H1 (cell line): ENCODE results near the gene NTN1. TPM values are rescaled to one million over a fixed set of nuclear protein-coding genes. Genes with fewer than 3 reads are reported as not detected.

Source experiments
- CTCF ChIA-PET: fragments of 300-600 bp; sonication (Branson Sonifier 250); formaldehyde crosslinking; loops from one replicate; lab custom pipeline; 2021; ENCODE audit not compliant: partially characterized antibody; lab: Charles Lee
- POLR2A ChIA-PET: fragments of 300-600 bp; sonication (Branson Sonifier 250); formaldehyde crosslinking; loops from one replicate; lab custom pipeline; 2021; ENCODE audit warnings: inconsistent platforms; ENCODE audit not compliant: partially characterized antibody; lab: Charles Lee
- DNase-seq, 2 experiments: peaks; one replicate each; pipeline versions ENCODE4 v3.0.0 to v3.0.0-alpha.2; 2010 to 2022; ENCODE audit warnings: low spot score in 2 of 2, low read depth in 1 of 2, mixed read lengths in 1 of 2
- FAIRE-seq: peaks from 2 replicates; lab custom pipeline; 2011; peaks lifted over from hg19 to GRCh38; lab: Jason Lieb, UNC
- H2AFZ ChIP-seq: 2 replicates; pipeline ENCODE4 v1.8.1; 2012; ENCODE audit warnings: low read length, inconsistent platforms
- H2AK5ac ChIP-seq: 2 replicates; pipeline ENCODE4 v1.6.1; 2013; ENCODE audit warnings: low read depth, low read length
- H2BK120ac ChIP-seq: replicated peaks from 2 replicates; pipeline ENCODE3; 2013; ENCODE audit warnings: low read depth, low read length, inconsistent platforms
- H2BK12ac ChIP-seq: 2 replicates; pipeline ENCODE4 v1.6.1; 2013; ENCODE audit warnings: low read depth, low read length
- H2BK15ac ChIP-seq: 2 replicates; pipeline ENCODE4 v1.6.1; 2013; ENCODE audit warnings: low read length
- H2BK20ac ChIP-seq: 2 replicates; pipeline ENCODE4 v1.6.1; 2013; ENCODE audit warnings: low read length
- H2BK5ac ChIP-seq: 2 replicates; pipeline ENCODE4 v1.6.1; 2013; ENCODE audit warnings: low read depth, low read length
- H3K14ac ChIP-seq: 2 replicates; pipeline ENCODE4 v1.6.1; 2013; ENCODE audit warnings: inconsistent platforms; ENCODE audit not compliant: insufficient read length
- H3K18ac ChIP-seq: 2 replicates; pipeline ENCODE4 v1.6.1; 2013; ENCODE audit warnings: low read length; ENCODE audit errors: extremely low read depth
- H3K23ac ChIP-seq: 2 replicates; pipeline ENCODE4 v1.6.1; 2013; ENCODE audit warnings: inconsistent platforms; ENCODE audit not compliant: insufficient read length
- H3K23me2 ChIP-seq: 2 replicates; pipeline ENCODE4 v1.6.1; 2013; ENCODE audit warnings: low read depth, low read length
- H3K27ac ChIP-seq: 2 replicates; pipeline ENCODE4 v1.6.1; 2011; ENCODE audit warnings: low read depth, low read length, inconsistent platforms
- H3K27me3 ChIP-seq, 4 experiments: replicated peaks in 1 of 4; 1 replicate in 1 of 4; 2 replicates in 3 of 4; pipeline versions ENCODE4 v1.6.1 to v1.8.1; 2011 to 2013; ENCODE audit warnings: low read length in 3 of 4, mild to moderate bottlenecking in 3 of 4, inconsistent platforms in 2 of 4, mixed read lengths in 2 of 4, moderate library complexity in 1 of 4; ENCODE audit not compliant: control insufficient read depth in 3 of 4, insufficient read depth in 3 of 4; ENCODE audit errors: extremely low read depth in 1 of 4
- H3K36me3 ChIP-seq, 4 experiments: 2 replicates each; pipeline versions ENCODE4 v1.6.1 to v1.8.1; 2011 to 2013; ENCODE audit warnings: mild to moderate bottlenecking in 4 of 4, low read length in 3 of 4, moderate library complexity in 2 of 4, control low read depth in 1 of 4, inconsistent platforms in 1 of 4; ENCODE audit not compliant: insufficient read depth in 4 of 4, control insufficient read depth in 2 of 4
- H3K4ac ChIP-seq: replicated peaks from 2 replicates; pipeline ENCODE3; 2013; ENCODE audit warnings: low read length, low read depth, mixed read lengths, inconsistent platforms; ENCODE audit not compliant: insufficient read length
- H3K4me1 ChIP-seq, 4 experiments: replicated peaks in 1 of 4; 1 replicate in 1 of 4; 2 replicates in 3 of 4; pipeline versions ENCODE4 v1.6.1 to v1.8.1; 2011 to 2013; ENCODE audit warnings: low read length in 3 of 4, inconsistent platforms in 2 of 4, mixed read lengths in 1 of 4; ENCODE audit not compliant: insufficient read depth in 4 of 4, control insufficient read depth in 3 of 4
- H3K4me2 ChIP-seq, 2 experiments: 2 replicates each; pipeline versions ENCODE4 v1.6.1 to v1.8.1; 2011 to 2013; ENCODE audit warnings: low read depth in 2 of 2, low read length in 2 of 2, control low read depth in 1 of 2, inconsistent platforms in 1 of 2, mild to moderate bottlenecking in 1 of 2; ENCODE audit not compliant: insufficient read depth in 1 of 2
- H3K4me3 ChIP-seq, 4 experiments: fragments of 200-600, 300-600 bp in 1 of 4; sonication (generic), shearing (Covaris generic), sonication (Bioruptor Twin) in 1 of 4; 2 replicates each; pipeline versions ENCODE4 v1.5.1 to v1.8.1; 2011 to 2016; ENCODE audit warnings: low read length in 4 of 4, low read depth in 3 of 4, control low read depth in 2 of 4, inconsistent platforms in 2 of 4, mild to moderate bottlenecking in 2 of 4, mixed read lengths in 1 of 4, moderate library complexity in 1 of 4; ENCODE audit not compliant: insufficient read depth in 2 of 4; ENCODE audit errors: extremely low read depth in 1 of 4
- H3K56ac ChIP-seq: replicated peaks from 2 replicates; pipeline ENCODE3; 2013; ENCODE audit warnings: low read depth, mild to moderate bottlenecking, mixed read lengths, low read length, inconsistent platforms; ENCODE audit not compliant: insufficient read length
- H3K79me1 ChIP-seq: 2 replicates; pipeline ENCODE4 v1.6.1; 2013; ENCODE audit warnings: low read depth, low read length, control low read depth
- H3K79me2 ChIP-seq, 2 experiments: 2 replicates each; pipeline versions ENCODE4 v1.6.1 to v1.8.1; 2012 to 2013; ENCODE audit warnings: low read length in 2 of 2, mild to moderate bottlenecking in 2 of 2, inconsistent platforms in 1 of 2; ENCODE audit not compliant: insufficient read depth in 2 of 2, control insufficient read depth in 1 of 2
- H3K9ac ChIP-seq, 4 experiments: replicated peaks in 1 of 4; 1 replicate in 1 of 4; 2 replicates in 3 of 4; pipeline versions ENCODE4 v1.6.1 to v1.8.1; 2011 to 2013; ENCODE audit warnings: low read depth in 3 of 4, low read length in 3 of 4, control low read depth in 2 of 4, mild to moderate bottlenecking in 2 of 4, moderate library complexity in 2 of 4, inconsistent platforms in 1 of 4; ENCODE audit errors: extremely low read depth in 1 of 4
- H3K9me3 ChIP-seq, 2 experiments: 2 replicates each; pipeline versions ENCODE4 v1.6.1 to v1.8.1; 2012 to 2013; ENCODE audit warnings: mild to moderate bottlenecking in 2 of 2, moderate library complexity in 2 of 2, control low read depth in 1 of 2, inconsistent platforms in 1 of 2, low read depth in 1 of 2, low read length in 1 of 2, mixed read lengths in 1 of 2; ENCODE audit not compliant: insufficient read depth in 2 of 2
- H4K20me1 ChIP-seq, 2 experiments: replicated peaks in 1 of 2; 2 replicates each; pipeline versions ENCODE3 to v1.8.1; 2011 to 2013; ENCODE audit warnings: inconsistent platforms in 2 of 2, low read length in 2 of 2, mild to moderate bottlenecking in 1 of 2; ENCODE audit not compliant: insufficient read depth in 2 of 2, control insufficient read depth in 1 of 2
- H4K5ac ChIP-seq: 2 replicates; pipeline ENCODE4 v1.6.1; 2013; ENCODE audit warnings: low read length, low read depth, mixed read lengths, inconsistent platforms; ENCODE audit not compliant: insufficient read length
- H4K8ac ChIP-seq: 2 replicates; pipeline ENCODE4 v1.8.0; 2013; ENCODE audit warnings: mild to moderate bottlenecking, moderate library complexity, low read length, inconsistent platforms; ENCODE audit not compliant: insufficient read depth; ENCODE audit errors: extremely low read depth
- H4K91ac ChIP-seq: replicated peaks from 2 replicates; pipeline ENCODE3; 2013; ENCODE audit warnings: low read length, mixed read lengths, inconsistent platforms; ENCODE audit not compliant: insufficient read length
- CHD1 ChIP-seq: IDR thresholded peaks from 2 replicates; pipeline ENCODE4 v1.6.1; 2012; ENCODE audit warnings: low read depth, low read length, improper control_type of control experiment
- EGR1 ChIP-seq: IDR thresholded peaks from 2 replicates; pipeline ENCODE4 v1.6.1; 2011; ENCODE audit warnings: low read depth, low read length, borderline replicate concordance
- EZH2 ChIP-seq: fragments of 200-600 bp; sonication (generic); IDR thresholded peaks from 2 replicates; pipeline ENCODE4 v1.7.1; 2012; ENCODE audit warnings: low read depth, mild to moderate bottlenecking, moderate library complexity, low read length, inconsistent platforms; ENCODE audit not compliant: severe bottlenecking
- KDM1A ChIP-seq: fragments of 200-600, 300-600 bp; sonication (generic); IDR thresholded peaks from 2 replicates; pipeline ENCODE4 v1.7.1; 2016; ENCODE audit warnings: mild to moderate bottlenecking, low read length, borderline replicate concordance
- PHF8 ChIP-seq: fragments of 200-600 bp; sonication (generic); conservative IDR thresholded peaks from 2 replicates; pipeline ENCODE4 v1.7.1; 2012; ENCODE audit warnings: low read depth, mild to moderate bottlenecking, inconsistent platforms, low read length, moderate library complexity
- RBBP5 ChIP-seq: IDR thresholded peaks from 2 replicates; pipeline ENCODE4 v1.7.1; 2012; ENCODE audit warnings: low read depth, mild to moderate bottlenecking, inconsistent platforms, low read length, moderate library complexity, borderline replicate concordance
- RFX5 ChIP-seq: IDR thresholded peaks from 2 replicates; pipeline ENCODE4 v1.6.1; 2011; ENCODE audit warnings: low read depth, low read length, improper control_type of control experiment, borderline replicate concordance
- SUZ12 ChIP-seq: fragments of 200-600 bp; sonication (generic); IDR thresholded peaks from 2 replicates; pipeline ENCODE4 v1.6.1; 2012; ENCODE audit warnings: mild to moderate bottlenecking, inconsistent platforms, low read length, moderate library complexity, mixed read lengths
- ZNF274 ChIP-seq: IDR thresholded peaks from 2 replicates; pipeline ENCODE4 v1.7.0; 2012; ENCODE audit warnings: low read length, borderline replicate concordance; ENCODE audit errors: extremely low read depth
- WGBS, 2 experiments: shearing (Covaris generic) in 1 of 2; methylation state at CpG; one replicate each; pipeline versions ENCODE4 v1.1.6 to v1.1.7; 2013 to 2015; ENCODE audit warnings: low lambda C conversion rate in 2 of 2, mixed read lengths in 2 of 2, inconsistent platforms in 1 of 2, low coverage in 1 of 2, missing lambda C conversion rate in 1 of 2; ENCODE audit not compliant: insufficient replicate concordance in 2 of 2, insufficient coverage in 1 of 2, insufficient read length in 1 of 2; ENCODE audit errors: extremely low coverage in 1 of 2, missing lambda C conversion rate in 1 of 2; 5-methylcytosine and 5-hydroxymethylcytosine counted together
- polyA plus RNA-seq, 7 experiments: library from polyadenylated mRNA; depleted of rRNA in 3 of 7; stranded (reverse) in 5 of 7; unstranded in 2 of 7; fragments of >200 nt in 5 of 7; fragments of 200-250 nt in 2 of 7; gene quantifications; 1 replicate in 5 of 7; 2 replicates in 1 of 7; 4 replicates in 1 of 7; pipeline versions ENCODE4 v1.2.1 to v1.2.3, GENCODE V29; 2011 to 2013; ENCODE audit warnings: missing spikeins in 2 of 7, mixed read lengths in 2 of 7
- total RNA-seq: library from RNA; stranded (reverse); fragmentation: NEBNext Ultra II Directional; extraction: Animal tissue kit (Norgen Biotek cat#: 25700); gene quantifications from 2 replicates; pipeline ENCODE4 v1.2.1, GENCODE V29; 2021

Gene NTN1
- total and polyA plus RNA-seq, 2 of the 8 experiments (the other 6 are each of a cell fraction or from before 2014, with no cell fraction given) = 2.0 to 2.3 TPM

GRCh38 chr17:9124554-9124935, 103.2 kb downstream of the NTN1 start:
- TF ChIP-seq CHD1 (no peak), RBBP5 (no peak), ZNF274 (no peak), KDM1A (no peak), RFX5 (no peak), PHF8 (no peak), EZH2 (no peak), EGR1 (no peak), SUZ12 (no peak)
- Histone ChIP-seq H3K4me1 (peaks cover 0 to 6% (median 1%) of the 10 kb centered on the region in 4 experiments; a peak in 2 of 7 replicates), H3K79me2 (no peaks in the 10 kb centered on the region), H3K4me3 (no peak overlapping the region), H2BK5ac (no peak overlapping the region), H2AFZ (no peak overlapping the region), H3K36me3 (no peaks in the 10 kb centered on the region), H3K23me2 (no peaks in the 10 kb centered on the region), H4K20me1 (no peaks in the 10 kb centered on the region), H3K56ac (no peak overlapping the region), H3K4me2 (no peak overlapping the region), H3K9me3 (no peaks in the 10 kb centered on the region), H2AK5ac (0 out of 2 replicates have a peak overlapping the region, but pooled peaks have one; percentile 9), H3K14ac (no peak overlapping the region), H3K27ac (no peak overlapping the region), H3K4ac (no peak overlapping the region), H2BK12ac (0 out of 2 replicates have a peak overlapping the region, but pooled peaks have one; percentile 0), H3K79me1 (no peaks in the 10 kb centered on the region), H3K23ac (no peak overlapping the region), H4K91ac (no peak overlapping the region), H2BK120ac (no peak overlapping the region), H4K8ac (no peak overlapping the region; the same call in 1 of the 2 replicates), H4K5ac (no peak overlapping the region), H3K27me3 (no peaks in the 10 kb centered on the region), H2BK15ac (no peak overlapping the region), H3K9ac (no peak overlapping the region), H2BK20ac (no peak overlapping the region), H3K18ac (no peak overlapping the region)
- WGBS, 2 experiments = 89% methylated on average over 10 of the region's 10 CpGs; no CpG with 5 or more reads in 1 of the 2 experiments
- ChIA-PET POLR2A (interaction anchor here (0.6 kb wide), 1 partner anchor 19 kb away, joined by 3 read pairs; no protein-coding TSS in a partner anchor), CTCF (interaction anchor here (1.0 to 1.4 kb wide), 2 partner anchors 10 to 126 kb away, joined by 3 to 6 read pairs; no protein-coding TSS in a partner anchor)
- FAIRE-seq (no peak), DNase-seq (no peak)
